K562 (cell line): ENCODE measurements around the gene FHIT. TPM values are rescaled to one million over a fixed set of nuclear protein-coding genes. Genes with fewer than 3 reads are reported as not detected.

Experiments
- HCFC1 ChIP-seq: IDR thresholded peaks from 2 replicates; pipeline ENCODE4 v1.6.1; 2012; ENCODE audit warnings: low read depth, low read length, improper control_type of control experiment
- HLTF ChIP-seq: fragments of 450-650 bp; IDR thresholded peaks from 2 replicates; pipeline ENCODE4 v1.6.1; 2016
- MYNN ChIP-seq, 2 experiments: sonication (generic); formaldehyde crosslinking in 1 of 2; IDR thresholded peaks; 2 replicates each; pipeline versions ENCODE4 v1.5.0 to v1.6.1; 2016 to 2020; ENCODE audit warnings: antibody characterized with exemption in 1 of 2, missing genetic modification reagents in 1 of 2
- PKNOX1 ChIP-seq: fragments of 450-650 bp; IDR thresholded peaks from 2 replicates; pipeline ENCODE4 v1.6.1; 2016
- SREBF2 ChIP-seq: sonication (generic); formaldehyde crosslinking; IDR thresholded peaks from 2 replicates; pipeline ENCODE4 v1.4.0; 2020; ENCODE audit warnings: mild to moderate bottlenecking, missing genetic modification reagents
- ZBTB34 ChIP-seq: fragments of 250-450 bp; sonication (Bioruptor Pico); IDR thresholded peaks from 2 replicates; pipeline ENCODE4 v1.8.0; 2021; ENCODE audit warnings: mild to moderate bottlenecking, moderate library complexity
- ZNF740 ChIP-seq, 3 experiments: fragments of 200-800 bp in 1 of 3; sonication (Bioruptor generic) in 1 of 3; sonication (generic) in 1 of 3; formaldehyde crosslinking in 1 of 3; IDR thresholded peaks; 2 replicates each; pipeline versions ENCODE4 v1.6.1 to v1.8.0; 2016 to 2022; ENCODE audit warnings: mild to moderate bottlenecking in 2 of 3, missing compliant biosample characterization in 2 of 3, missing genetic modification characterization in 2 of 3, missing genetic modification reagents in 1 of 3
- polyA plus RNA-seq, 8 experiments: library from polyadenylated mRNA; depleted of rRNA in 4 of 8; stranded (reverse) in 5 of 8; unstranded in 3 of 8; fragments of >200 nt; fragmentation: Nextera tagmentation in 2 of 8; fragmentation: Illumina TruSeq in 1 of 8; extraction: Ambion mirVana in 2 of 8; extraction: Trizol in 1 of 8; gene quantifications; 2 replicates each; pipeline versions ENCODE4 v1.2.1 to v1.2.3, GENCODE V29; 2011 to 2014; ENCODE audit warnings: inconsistent platforms in 1 of 8, missing spikeins in 1 of 8
- total RNA-seq, 7 experiments: library from RNA; depleted of rRNA in 6 of 7; stranded (reverse); fragments of >200 nt in 6 of 7; fragmentation: Illumina TruSeq in 2 of 7; extraction: Trizol in 2 of 7; gene quantifications; 2 replicates each; pipeline versions ENCODE4 v1.2.1 to v1.2.3, GENCODE V29; 2011 to 2021; ENCODE audit warnings: low replicate concordance in 1 of 7

FHIT gene
- total and polyA plus RNA-seq, 9 of the 15 experiments (the other 6 are each of a cell fraction or from before 2014, with no cell fraction given): 1.7 to 9.1 (median 4.3) TPM

- no peak for TF ChIP-seq ZNF740 (CRISPR knock-in tag; IDR thresholded peaks at IDR 0.05)
- TF ChIP-seq ZNF740 (tag; IDR thresholded peaks at IDR 0.05): no peak
- TF ChIP-seq ZBTB34 (CRISPR knock-in tag): no peak
- TF ChIP-seq PKNOX1: no peak
- no peak for TF ChIP-seq HLTF
- TF ChIP-seq MYNN (IDR thresholded peaks at IDR 0.05): no peak
- TF ChIP-seq MYNN (CRISPR knock-in tag; IDR thresholded peaks at IDR 0.05): no peak
- TF ChIP-seq HCFC1: no peak
- TF ChIP-seq SREBF2 (CRISPR knock-in tag): no peak
Measured at GRCh38 chr3:59995563-59995962, 1255.7 kb downstream of the FHIT start (continued).
